Right lobe of liver (tissue), 4 donors: Measurements from ENCODE around the gene FBXO8.

Experiments used
- CTCF ChIP-seq, 4 donors: fragments of 200-600 bp in 3 of 4; fragments of 450-650 bp in 1 of 4; IDR thresholded peaks; one replicate each; pipeline versions ENCODE4 v1.5.1 to v1.8.0; 2016 to 2022; ENCODE audit warnings: antibody characterized with exemption in 4 of 4, mild to moderate bottlenecking in 2 of 4
- POLR2A ChIP-seq: fragments of 450-650 bp; IDR thresholded peaks from one replicate; pipeline ENCODE4 v1.6.1; 2017; ENCODE audit warnings: antibody characterized with exemption, mild to moderate bottlenecking
- donor health status: DM: no; HTN: no; CAD: no.
- donor health status: DM: no; HTN: no; CAD: no.
- donor health status: DM: no; HTN: yes; CAD: no.

DNA sequence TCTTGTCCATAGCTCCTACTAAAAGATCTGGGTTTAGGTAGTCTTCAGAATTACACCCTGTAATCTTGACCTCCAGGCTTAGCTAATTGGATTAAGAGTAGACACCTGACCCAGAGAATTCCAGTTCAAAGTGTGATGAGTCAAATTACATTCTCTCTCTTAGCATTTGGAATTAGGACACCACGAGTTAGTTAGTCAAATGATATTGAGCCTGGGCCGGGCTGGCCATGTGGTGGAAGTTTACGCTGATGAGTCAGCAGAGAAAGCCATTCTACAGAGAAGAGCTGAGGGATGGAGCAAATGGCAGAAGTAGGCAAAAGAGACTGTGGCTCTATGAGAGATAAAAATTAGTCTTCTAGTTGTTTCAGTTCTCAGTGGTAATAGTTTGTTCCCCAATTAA lies 31.3 kb upstream of the FBXO8 start:
- TF ChIP-seq POLR2A (no peak), CTCF (IDR thresholded peaks at IDR 0.05) (no peak)
